GM19043 (cell line): ENCODE measurements around the gene HSPB6.

Experiments
- ATAC-seq: cut with Tn5 transposase; IDR thresholded peaks from one replicate; pipeline ENCODE4 v1.9.1; 2021; ENCODE audit warnings: low read depth; ENCODE audit not compliant: unreplicated experiment

HSPB6 gene

GRCh38 chr19:35768082-35768421, 11.2 kb upstream of the HSPB6 start:
- ATAC-seq, result no peak

- ATAC-seq, result no peak
These were observed 10.7 kb upstream of the HSPB6 start for GRCh38 chr19:35767288-35768081.

GRCh38 chr19:35766571-35767104, 9.8 kb upstream of the HSPB6 start:
- ATAC-seq, result no peak

- no peak for ATAC-seq
These were observed 7.8 kb upstream of the HSPB6 start for GRCh38 chr19:35764432-35765315.

GRCh38 chr19:35760711-35761349, 4.0 kb upstream of the HSPB6 start:
- ATAC-seq, result no peak

GRCh38 chr19:35759697-35760096, 2.9 kb upstream of the HSPB6 start:
- ATAC-seq, result no peak

GRCh38 chr19:35757749-35758608, 1.1 kb upstream of the HSPB6 start, which contains the start of gene PROSER3:
Gene PROSER3 (plus strand): TSS chr19:35758176. CDS start chr19:35758216, 40 bp downstream.
- peak; percentile 99 for ATAC-seq

- no peak for ATAC-seq
These were observed 461 bp upstream of the HSPB6 start for GRCh38 chr19:35757231-35757748.

GRCh38 chr19:35755550-35756376, 1.1 kb downstream of the HSPB6 start:
- no peak for ATAC-seq

- no peak for ATAC-seq
These were observed 1.7 kb downstream of the HSPB6 start for GRCh38 chr19:35755131-35755549.

- ATAC-seq, result no peak
These were observed 2.3 kb downstream of the HSPB6 start for GRCh38 chr19:35754370-35755130.

- no peak for ATAC-seq
These were observed 3.0 kb downstream of the HSPB6 start for GRCh38 chr19:35753634-35754369.

- no peak for ATAC-seq
These were observed 4.0 kb downstream of the HSPB6 start for GRCh38 chr19:35752746-35753350.

- ATAC-seq, result no peak
These were observed 4.7 kb downstream of the HSPB6 start for GRCh38 chr19:35751839-35752745.

GRCh38 chr19:35750167-35750566, 6.7 kb downstream of the HSPB6 start:
- no peak for ATAC-seq
